Spinal cord (tissue), 10 donors: ENCODE data around the gene ZBTB46. TPM values are rescaled to one million over a fixed set of nuclear protein-coding genes. Genes with fewer than 3 reads are reported as not detected.

Source experiments
- DNase-seq, 6 donors: peaks; one replicate each; pipeline versions ENCODE4 v3.0.0 to v3.0.0-alpha.2; 2013 to 2015; ENCODE audit warnings: low spot score in 6 of 6, low read depth in 4 of 6
- H3K27ac ChIP-seq: one replicate; pipeline ENCODE4 v1.5.1; 2013; ENCODE audit warnings: low read depth, low read length, control low read depth
- H3K27me3 ChIP-seq: one replicate; pipeline ENCODE4 v1.6.1; 2013; ENCODE audit warnings: low read length; ENCODE audit not compliant: control insufficient read depth, insufficient read depth
- H3K36me3 ChIP-seq: one replicate; pipeline ENCODE4 v1.6.1; 2013; ENCODE audit warnings: low read length; ENCODE audit not compliant: control insufficient read depth, insufficient read depth
- H3K4me1 ChIP-seq: one replicate; pipeline ENCODE4 v1.6.1; 2013; ENCODE audit warnings: low read length; ENCODE audit not compliant: control insufficient read depth, insufficient read depth
- H3K4me3 ChIP-seq: one replicate; pipeline ENCODE4 v1.5.1; 2013; ENCODE audit warnings: low read depth, low read length, control low read depth
- H3K9me3 ChIP-seq: one replicate; pipeline ENCODE4 v1.6.1; 2013; ENCODE audit warnings: low read length; ENCODE audit not compliant: control insufficient read depth, insufficient read depth
- WGBS: methylation state at CpG from one replicate; pipeline ENCODE4 v1.1.5; 2013; ENCODE audit warnings: missing lambda C conversion rate; ENCODE audit not compliant: insufficient coverage; 5-methylcytosine and 5-hydroxymethylcytosine counted together
- polyA plus RNA-seq, 2 donors: library from polyadenylated mRNA; unstranded; fragments of 120-200 nt; gene quantifications; one replicate each; pipeline ENCODE4 v1.2.1, GENCODE V29; 2013; ENCODE audit not compliant: insufficient read length in 2 of 2
- total RNA-seq, 2 donors: library from RNA; depleted of rRNA in 1 of 2; stranded (reverse); fragments of 120-200 nt in 1 of 2; fragments of >200 nt in 1 of 2; gene quantifications; one replicate each; pipeline versions ENCODE4 v1.2.3 to v1.2.4, GENCODE V29; 2013 to 2014
- donor health status: healthy.

The ZBTB46 gene
- total and polyA plus RNA-seq, 4 donors = 8.3 to 13.4 (median 11.3) TPM

GRCh38 chr20:63704749-63705117 lies 126.3 kb downstream of the ZBTB46 start:
- no peak for DNase-seq
- Histone ChIP-seq H3K36me3 (peaks cover 83% of the 10 kb centered on the region), H3K27me3 (no peaks in the 10 kb centered on the region), H3K9me3 (no peaks in the 10 kb centered on the region), H3K4me3 (no peak overlapping the region), H3K27ac (no peak overlapping the region), H3K4me1 (peaks cover 28% of the 10 kb centered on the region)
- whole genome bisulfite sequencing = 84% methylated on average over 6 of the region's 6 CpGs

- Histone ChIP-seq H3K27me3 (no peaks in the 10 kb centered on the region), H3K36me3 (peaks cover 83% of the 10 kb centered on the region), H3K4me1 (peaks cover 23% of the 10 kb centered on the region), H3K4me3 (no peak overlapping the region), H3K27ac (no peak overlapping the region), H3K9me3 (no peaks in the 10 kb centered on the region)
- DNase-seq = no peak
- 95% methylated on average over 10 of the region's 11 CpGs for WGBS
Measured at GRCh38 chr20:63703976-63704748, 126.9 kb downstream of the ZBTB46 start.

GRCh38 chr20:63703471-63703975 lies 127.5 kb downstream of the ZBTB46 start:
- WGBS = 91% methylated on average over 12 of the region's 15 CpGs
- no peaks in the 10 kb centered on the region for H3K27me3 ChIP-seq
- DNase-seq = no peak
- peaks cover 83% of the 10 kb centered on the region for H3K36me3 ChIP-seq
- no peaks in the 10 kb centered on the region for H3K9me3 ChIP-seq
- peaks cover 22% of the 10 kb centered on the region for H3K4me1 ChIP-seq
- H3K27ac ChIP-seq = no peak overlapping the region
- no peak overlapping the region for H3K4me3 ChIP-seq

GRCh38 chr20:63702751-63703470 lies 128.2 kb downstream of the ZBTB46 start:
- H3K4me3 ChIP-seq = no peak overlapping the region
- no peaks in the 10 kb centered on the region for H3K9me3 ChIP-seq
- 90% methylated on average over 12 of the region's 13 CpGs for WGBS
- H3K27ac ChIP-seq = no peak overlapping the region
- H3K4me1 ChIP-seq = peaks cover 19% of the 10 kb centered on the region
- no peaks in the 10 kb centered on the region for H3K27me3 ChIP-seq
- H3K36me3 ChIP-seq = peaks cover 86% of the 10 kb centered on the region
- no peak for DNase-seq

- H3K4me1 ChIP-seq = peaks cover 26% of the 10 kb centered on the region
- H3K27ac ChIP-seq = no peak overlapping the region
- no peaks in the 10 kb centered on the region for H3K9me3 ChIP-seq
- H3K36me3 ChIP-seq = peaks cover 94% of the 10 kb centered on the region
- H3K27me3 ChIP-seq = no peaks in the 10 kb centered on the region
- no peak for DNase-seq
- no peak overlapping the region for H3K4me3 ChIP-seq
- 92% methylated on average over 16 of the region's 16 CpGs for WGBS
Measured at GRCh38 chr20:63702036-63702665, 128.9 kb downstream of the ZBTB46 start.

- Histone ChIP-seq H3K9me3 (no peaks in the 10 kb centered on the region), H3K27ac (no peak overlapping the region), H3K27me3 (no peaks in the 10 kb centered on the region), H3K4me3 (no peak overlapping the region), H3K4me1 (peaks cover 26% of the 10 kb centered on the region), H3K36me3 (peaks cover 100% of the 10 kb centered on the region)
- DNase-seq = no peak
- WGBS = 90% methylated on average over 13 of the region's 14 CpGs
Measured at GRCh38 chr20:63701329-63702035, 129.6 kb downstream of the ZBTB46 start.

GRCh38 chr20:63701051-63701328 lies 130.1 kb downstream of the ZBTB46 start:
- DNase-seq = no peak
- Histone ChIP-seq H3K27me3 (no peaks in the 10 kb centered on the region), H3K4me3 (no peak overlapping the region), H3K4me1 (peaks cover 26% of the 10 kb centered on the region), H3K36me3 (peaks cover 100% of the 10 kb centered on the region), H3K27ac (no peak overlapping the region), H3K9me3 (no peaks in the 10 kb centered on the region)
- 69% methylated on average over 4 of the region's 5 CpGs for WGBS

GRCh38 chr20:63700199-63701050 lies 130.6 kb downstream of the ZBTB46 start:
- H3K27ac ChIP-seq = no peak overlapping the region
- 87% methylated on average over 37 of the region's 43 CpGs for WGBS
- peaks cover 100% of the 10 kb centered on the region for H3K36me3 ChIP-seq

More at GRCh38 chr20:63700199-63701050, 130.6 kb downstream of the ZBTB46 start:
- Histone ChIP-seq H3K27me3 (no peaks in the 10 kb centered on the region), H3K4me3 (no peak overlapping the region), H3K9me3 (no peaks in the 10 kb centered on the region), H3K4me1 (peaks cover 25% of the 10 kb centered on the region)
- no peak for DNase-seq
